HG03064 (cell line): ENCODE results near the gene PSAT1.
A peak's percentile ranks its signal among the peaks of the same experiment; 100 is the strongest.
"Not testable (repeated sequence)": the region's sequence is repeated elsewhere in the genome, so short reads cannot be mapped to it uniquely, and the experiment has no call there.

ENCODE experiments used
- ATAC-seq: cut with Tn5 transposase; IDR thresholded peaks from one replicate; pipeline ENCODE4 v1.9.1; 2021; ENCODE audit warnings: low read depth; ENCODE audit not compliant: unreplicated experiment

The PSAT1 gene

GRCh38 chr9:78296893-78297671 is at the start of gene PSAT1:
Gene PSAT1, plus strand, starts transcription at chr9:78297125. Its CDS starts 86 bp downstream, at chr9:78297211.
- ATAC-seq = peak; percentile 98

- no peak for ATAC-seq
These were observed 48.3 kb upstream of the PSAT1 start for GRCh38 chr9:78248635-78249034.

DNA sequence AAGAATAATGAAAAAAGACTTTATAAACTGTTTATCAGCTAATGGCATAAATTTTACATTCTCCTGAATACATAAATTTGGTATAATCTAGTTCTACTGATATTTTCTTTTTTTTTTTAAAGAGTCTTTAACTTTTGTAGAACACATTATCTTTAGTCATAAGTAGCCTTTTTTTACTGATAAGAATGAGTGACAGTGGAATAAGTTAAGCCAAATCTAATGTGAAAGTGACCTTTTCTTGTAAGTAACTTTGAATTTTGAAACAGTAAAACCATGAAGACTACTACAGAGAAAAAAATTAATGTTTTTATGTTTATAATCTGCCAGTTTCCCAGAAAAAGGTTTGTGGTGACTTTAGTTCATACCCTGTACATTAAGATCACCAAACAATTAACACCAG is 47.4 kb upstream of the PSAT1 start:
- no peak for ATAC-seq

DNA sequence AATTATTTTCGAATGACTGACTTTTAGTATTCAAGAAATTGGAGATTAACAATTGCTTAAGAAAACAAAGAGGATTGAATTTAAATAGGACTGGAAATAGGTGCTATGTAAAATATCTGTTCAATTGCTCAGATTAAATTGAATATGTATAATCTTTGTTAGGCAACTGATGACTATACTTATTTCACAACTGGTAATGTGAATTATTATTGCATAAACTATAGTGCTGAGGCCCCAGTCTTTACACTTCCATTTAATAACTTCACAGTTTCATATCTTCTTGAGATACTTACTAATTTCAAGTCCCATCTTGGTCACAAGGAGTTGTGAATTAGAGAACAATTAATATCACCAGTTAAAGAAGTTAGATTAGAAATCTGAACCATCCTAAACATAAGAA is 44.3 kb upstream of the PSAT1 start:
- no peak for ATAC-seq

DNA sequence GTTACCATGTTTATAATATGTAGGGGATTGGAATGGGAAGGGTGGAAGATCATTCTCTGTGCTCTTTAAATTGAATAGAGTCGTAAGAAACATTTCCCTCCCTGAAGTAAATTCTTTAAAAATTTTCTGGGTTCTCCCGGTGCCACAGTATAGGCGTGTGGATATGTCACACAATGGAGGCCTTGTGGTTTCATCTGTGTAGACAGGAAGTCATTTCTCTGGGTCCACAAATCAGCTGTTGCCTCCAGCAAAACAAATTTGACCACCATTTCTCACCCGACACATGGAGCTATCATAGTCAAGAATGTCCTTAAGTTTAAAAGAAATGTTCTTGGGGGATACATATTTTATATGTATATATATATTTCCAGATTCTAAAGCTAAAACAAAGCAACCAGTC is 43.6 kb upstream of the PSAT1 start:
- no peak for ATAC-seq

GRCh38 chr9:78261403-78262001 is 35.4 kb upstream of the PSAT1 start:
- ATAC-seq = no peak

GRCh38 chr9:78262655-78263054 is 34.3 kb upstream of the PSAT1 start:
- no peak for ATAC-seq

DNA sequence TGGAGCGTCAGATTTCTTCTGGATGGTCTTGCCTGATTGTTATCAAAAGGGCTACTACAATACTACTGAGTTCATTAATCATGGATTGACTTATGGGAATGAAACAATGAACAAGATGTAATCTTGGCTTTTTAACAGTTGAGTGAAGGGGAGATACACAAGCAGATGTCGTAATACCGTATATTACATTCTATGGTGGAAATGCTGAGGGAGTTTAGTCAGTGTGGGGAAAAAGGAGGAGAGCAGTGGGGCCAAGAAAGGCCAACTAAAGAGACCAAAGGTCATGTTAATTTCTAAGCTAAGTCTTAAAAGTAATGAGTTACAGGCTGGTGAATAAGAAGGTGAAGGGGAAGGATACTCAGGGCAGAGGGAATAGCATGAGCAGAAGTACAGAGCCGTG is 29.0 kb upstream of the PSAT1 start:
- no peak for ATAC-seq

- ATAC-seq = no peak
These were observed 27.1 kb upstream of the PSAT1 start for GRCh38 chr9:78269784-78270183.

DNA sequence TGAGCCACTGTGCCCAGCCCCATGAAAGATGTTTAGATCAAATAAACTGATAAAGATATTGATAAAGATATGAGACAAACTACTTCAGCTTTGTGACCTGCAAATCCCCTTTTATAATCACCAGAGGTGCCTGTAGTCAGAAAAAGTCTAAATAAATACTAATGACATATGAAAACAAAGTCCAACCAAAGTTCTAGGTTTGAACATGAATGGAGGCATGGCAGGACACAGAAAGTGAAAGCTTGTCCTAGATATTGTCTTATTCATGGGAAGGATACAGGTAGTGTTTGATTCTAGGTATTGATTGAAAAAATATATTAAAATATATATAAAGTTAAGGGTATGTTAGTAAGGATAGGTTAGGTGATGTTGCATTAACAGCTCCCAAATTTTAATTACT is 24.6 kb upstream of the PSAT1 start:
- ATAC-seq = no peak

GRCh38 chr9:78273761-78274160 is 23.2 kb upstream of the PSAT1 start:
- no peak for ATAC-seq

- no peak for ATAC-seq
These were observed 18.6 kb upstream of the PSAT1 start for GRCh38 chr9:78278177-78278777.

DNA sequence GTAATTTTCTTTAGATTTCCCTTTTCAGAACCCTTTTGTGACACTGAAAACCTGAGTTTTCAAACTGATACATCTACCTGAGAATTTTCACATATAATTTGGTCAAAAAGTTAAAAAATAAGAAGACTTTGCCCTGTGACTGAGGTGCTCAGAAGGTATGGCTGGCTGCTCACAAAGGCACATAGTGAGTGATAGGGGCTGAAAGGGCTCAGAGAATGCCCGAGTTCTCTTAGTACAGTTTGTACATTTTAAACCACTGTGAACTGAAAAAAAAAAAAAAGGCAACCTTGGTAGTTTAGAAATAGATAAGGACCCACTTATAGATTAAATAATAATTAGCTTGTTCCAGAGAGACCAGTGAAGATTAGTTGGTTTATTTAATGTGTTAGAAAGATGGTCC is 18.1 kb upstream of the PSAT1 start:
- ATAC-seq = no peak

DNA sequence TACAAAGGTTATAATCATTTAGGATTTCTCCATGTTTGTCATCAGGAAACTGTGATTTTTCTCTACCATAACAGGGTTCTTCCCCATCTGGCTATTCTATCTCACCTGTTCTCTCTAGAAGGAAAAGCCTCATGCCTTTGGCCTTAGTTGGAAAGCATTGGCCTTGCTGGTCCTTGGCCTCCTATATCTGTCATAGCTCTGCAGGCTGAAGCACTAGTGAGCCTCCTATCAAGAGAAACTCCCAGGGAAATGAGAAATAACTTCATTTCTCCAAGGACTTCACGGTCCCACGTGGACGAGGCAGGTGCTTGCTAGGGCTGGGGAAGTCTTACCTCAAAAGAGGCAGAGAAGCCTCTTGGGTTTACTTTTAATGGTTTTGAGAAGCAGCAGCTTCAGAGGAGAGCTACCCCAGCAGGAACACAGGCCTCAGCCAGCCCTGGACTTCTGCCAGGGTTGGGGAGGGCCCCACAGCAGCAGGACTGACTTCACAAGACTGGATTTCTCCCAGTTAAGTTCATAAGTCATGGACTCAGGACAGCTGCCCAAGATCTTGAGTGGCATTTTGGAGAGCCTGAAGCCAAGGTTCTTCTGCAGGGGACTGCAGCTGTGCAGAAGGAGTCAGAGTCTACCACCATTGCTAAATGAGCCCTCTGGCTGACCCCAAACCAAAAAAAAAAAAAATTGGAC is 15.8 kb upstream of the PSAT1 start:
- ATAC-seq = no peak

DNA sequence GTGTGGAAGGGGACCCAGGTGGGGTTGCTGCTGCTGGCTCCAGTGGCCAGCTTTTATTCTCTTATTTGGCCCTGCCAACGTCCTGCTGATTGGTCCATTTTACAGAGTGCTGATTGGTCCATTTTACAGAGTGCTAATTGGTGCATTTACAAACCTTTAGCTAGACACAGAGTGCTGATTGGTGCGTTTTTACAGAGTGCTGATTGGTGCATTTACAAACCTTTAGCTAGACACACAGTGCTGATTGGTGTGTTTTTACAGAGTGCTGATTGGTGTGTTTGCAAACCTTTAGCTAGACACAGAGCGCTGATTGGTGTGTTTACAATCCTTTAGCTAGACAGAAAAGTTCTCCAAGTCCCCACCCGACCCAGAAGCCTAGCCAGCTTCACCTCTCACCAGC is 12.7 kb upstream of the PSAT1 start:
- not testable (repeated sequence) for ATAC-seq

GRCh38 chr9:78286125-78286524 is 10.8 kb upstream of the PSAT1 start:
- ATAC-seq = no peak

DNA sequence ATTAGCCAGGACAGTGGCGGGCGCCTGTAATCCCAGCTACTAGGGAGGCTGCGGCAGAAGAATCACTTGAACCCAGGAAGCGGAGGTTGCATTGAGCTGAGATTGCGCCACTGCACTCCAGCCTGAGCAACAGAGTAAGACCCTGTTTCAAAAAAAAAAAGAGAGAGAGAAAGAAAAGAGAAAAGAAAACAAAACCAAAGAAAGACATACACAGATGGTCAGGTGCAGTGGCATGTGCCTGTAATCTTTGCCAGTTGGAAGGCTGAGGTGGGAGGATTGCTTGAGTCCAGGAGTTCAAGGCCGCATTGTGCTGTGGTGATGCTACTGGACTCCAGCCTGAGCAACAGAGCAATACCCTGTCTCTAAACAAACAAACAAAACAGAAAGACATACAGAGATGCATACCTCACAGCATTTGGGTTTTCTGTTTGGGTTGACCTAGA is 10.0 kb upstream of the PSAT1 start:
- no peak for ATAC-seq

GRCh38 chr9:78288214-78288892 is 8.6 kb upstream of the PSAT1 start:
- ATAC-seq = no peak

- ATAC-seq = no peak
These were observed 7.5 kb upstream of the PSAT1 start for GRCh38 chr9:78289474-78289873.

DNA sequence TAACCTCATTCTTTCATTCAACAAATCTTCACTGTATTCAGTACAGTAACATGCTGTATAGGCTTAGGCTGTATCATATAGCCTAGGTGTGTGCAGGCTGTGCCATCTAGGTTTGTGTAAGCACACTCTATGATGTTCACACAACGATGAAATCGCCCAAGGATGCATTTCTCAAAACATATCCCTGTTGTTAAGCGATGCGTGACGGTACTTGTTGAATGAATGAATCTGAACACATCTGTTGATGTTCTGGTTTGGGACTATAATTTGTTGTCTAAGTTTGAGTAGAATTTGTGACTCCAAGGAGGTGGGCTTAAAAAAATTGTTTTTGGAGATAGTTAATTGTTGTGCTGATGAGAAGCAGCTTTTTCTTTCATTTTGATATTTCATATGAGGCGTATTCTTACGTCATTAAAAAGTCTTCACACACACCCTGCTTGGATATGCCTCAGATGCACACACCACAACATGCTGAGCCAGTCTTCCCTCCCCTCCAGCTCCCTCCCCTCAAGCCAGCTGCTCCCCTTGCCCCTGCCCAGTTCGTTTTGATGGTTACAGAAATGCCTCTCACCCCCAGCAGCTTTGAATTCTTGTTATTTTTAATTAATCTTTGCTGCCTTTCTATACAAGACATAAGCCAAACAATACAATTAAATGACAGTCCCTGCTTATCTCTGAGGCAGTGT is 5.5 kb upstream of the PSAT1 start:
- no peak for ATAC-seq
